ENCODE results near the gene UGT1A4.

DNA sequence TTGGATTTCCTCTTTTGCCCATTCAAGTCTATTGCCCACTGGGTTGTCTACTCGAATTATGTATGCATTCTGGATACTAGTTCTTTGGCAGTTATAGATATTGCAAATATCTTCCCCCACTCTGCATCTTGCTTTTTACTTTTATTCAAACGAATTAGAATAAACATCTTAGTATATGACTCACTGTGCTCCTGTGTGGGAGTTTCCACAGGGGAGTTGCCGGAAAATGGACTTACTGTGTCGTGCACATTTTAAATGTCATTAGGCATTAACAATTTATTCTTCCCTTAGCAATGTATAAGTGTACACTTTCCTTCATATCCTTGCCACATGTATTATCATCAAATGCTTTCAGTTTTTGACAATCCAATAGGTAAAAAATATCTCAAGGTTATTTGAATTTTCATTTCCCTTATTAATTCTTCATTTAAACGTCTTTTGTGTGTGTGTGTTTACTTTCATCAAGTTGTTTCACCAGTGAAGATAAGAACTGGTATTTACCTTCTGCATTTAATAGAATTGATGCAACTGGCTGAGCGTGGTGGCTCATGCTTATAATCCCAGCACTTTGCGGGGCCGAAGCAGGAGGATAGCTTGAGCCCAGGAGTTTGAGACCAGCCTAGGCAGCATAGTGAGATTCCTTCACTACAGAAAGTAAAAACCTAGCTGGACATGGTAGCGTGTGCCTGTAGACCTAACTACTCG, 10.4 kb upstream of the UGT1A4 start:
- TF ChIP-seq, protein P1, sequence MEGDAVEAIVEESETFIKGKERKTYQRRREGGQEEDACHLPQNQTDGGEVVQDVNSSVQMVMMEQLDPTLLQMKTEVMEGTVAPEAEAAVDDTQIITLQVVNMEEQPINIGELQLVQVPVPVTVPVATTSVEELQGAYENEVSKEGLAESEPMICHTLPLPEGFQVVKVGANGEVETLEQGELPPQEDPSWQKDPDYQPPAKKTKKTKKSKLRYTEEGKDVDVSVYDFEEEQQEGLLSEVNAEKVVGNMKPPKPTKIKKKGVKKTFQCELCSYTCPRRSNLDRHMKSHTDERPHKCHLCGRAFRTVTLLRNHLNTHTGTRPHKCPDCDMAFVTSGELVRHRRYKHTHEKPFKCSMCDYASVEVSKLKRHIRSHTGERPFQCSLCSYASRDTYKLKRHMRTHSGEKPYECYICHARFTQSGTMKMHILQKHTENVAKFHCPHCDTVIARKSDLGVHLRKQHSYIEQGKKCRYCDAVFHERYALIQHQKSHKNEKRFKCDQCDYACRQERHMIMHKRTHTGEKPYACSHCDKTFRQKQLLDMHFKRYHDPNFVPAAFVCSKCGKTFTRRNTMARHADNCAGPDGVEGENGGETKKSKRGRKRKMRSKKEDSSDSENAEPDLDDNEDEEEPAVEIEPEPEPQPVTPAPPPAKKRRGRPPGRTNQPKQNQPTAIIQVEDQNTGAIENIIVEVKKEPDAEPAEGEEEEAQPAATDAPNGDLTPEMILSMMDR (IDR thresholded peaks at IDR 0.05; ENCODE audit: control extremely low read depth in 1 of 3, insufficient read depth in 1 of 3, low read depth in 1 of 3, low read length in 3 of 3): no peak
- TF ChIP-seq NRF1 (IDR thresholded peaks at IDR 0.05; ENCODE audit: low read depth, low read length) (no peak), RXRA (IDR thresholded peaks at IDR 0.05; ENCODE audit: insufficient read depth, low read depth, low read length) (no peak), POLR2A (IDR thresholded peaks at IDR 0.05; ENCODE audit: control extremely low read depth in 1 of 2, low read depth in 2 of 2, low read length in 2 of 2) (no peak), CREB1 (IDR thresholded peaks at IDR 0.05) (no peak)
- TF ChIP-seq, protein P2, sequence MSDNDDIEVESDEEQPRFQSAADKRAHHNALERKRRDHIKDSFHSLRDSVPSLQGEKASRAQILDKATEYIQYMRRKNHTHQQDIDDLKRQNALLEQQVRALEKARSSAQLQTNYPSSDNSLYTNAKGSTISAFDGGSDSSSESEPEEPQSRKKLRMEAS (IDR thresholded peaks at IDR 0.05): no peak
